SK-N-MC (cell line): ENCODE data around the gene CGNL1.

Source experiments
- EZH2 ChIP-seq: fragments of 200-600 bp; sonication (generic); IDR thresholded peaks from one replicate; pipeline ENCODE4 v1.6.1; 2017; ENCODE audit warnings: antibody characterized with exemption
- POLR2AphosphoS5 ChIP-seq: IDR thresholded peaks from 2 replicates; pipeline ENCODE4 v1.6.1; 2012; ENCODE audit warnings: mild to moderate bottlenecking, low read depth, low read length, borderline replicate concordance

DNA sequence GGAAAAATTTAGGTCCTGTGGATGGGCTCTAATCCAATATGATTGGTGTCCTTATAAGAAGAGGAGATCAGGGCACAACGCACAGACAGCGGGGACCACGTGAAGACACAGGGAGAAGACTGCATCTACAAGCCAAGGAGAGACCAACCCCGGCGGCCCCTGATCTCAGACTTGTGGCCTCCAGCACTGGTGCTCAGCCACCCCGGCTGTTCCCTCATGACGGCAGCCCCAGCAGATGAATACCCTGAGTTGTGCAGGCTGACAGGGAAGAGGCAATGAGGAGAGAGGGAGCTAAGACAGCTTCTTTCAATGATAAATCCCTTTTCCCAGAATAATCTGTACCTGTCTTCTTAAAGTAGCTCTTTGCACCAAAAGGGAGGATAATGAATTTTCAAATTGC lies 33.3 kb upstream of the CGNL1 start:
- TF ChIP-seq EZH2 (no peak), POLR2AphosphoS5 (no peak)
